ENCODE measurements around the gene SVEP1.

SVEP1 gene

DNA sequence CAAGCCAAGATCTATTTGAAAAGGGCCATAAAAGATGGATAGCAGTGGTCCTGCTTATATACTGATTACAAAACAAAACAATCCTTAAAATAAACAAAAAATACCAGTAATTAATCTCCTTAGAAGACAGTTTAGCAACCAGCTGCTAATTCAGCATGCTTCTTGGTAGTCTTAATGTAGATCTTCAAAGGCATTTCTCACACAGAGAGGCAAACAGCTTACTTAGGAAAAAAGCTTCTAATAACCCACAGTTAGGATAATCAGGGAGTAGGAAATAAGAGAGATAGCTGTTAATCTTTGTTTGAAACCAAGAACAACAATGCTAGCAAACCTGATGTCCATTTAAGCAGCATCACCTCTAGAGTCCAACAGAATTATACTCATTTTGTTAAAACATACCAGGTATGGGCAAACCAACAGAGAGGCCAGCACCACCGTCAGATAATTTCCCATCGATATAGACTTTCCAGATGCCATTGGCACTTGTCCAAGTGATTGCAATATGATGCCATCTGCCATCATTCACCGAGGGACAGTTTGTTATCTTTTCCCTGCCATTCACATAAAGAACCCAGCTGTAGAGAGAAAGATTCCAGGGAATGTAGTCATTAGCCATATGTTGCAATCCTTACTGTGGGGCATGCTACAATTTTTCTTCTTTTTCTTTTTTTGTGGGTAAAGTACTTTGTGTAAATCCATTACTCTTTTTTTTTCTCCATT, 136.2 kb downstream of the SVEP1 start:
- TF ChIP-seq REST (IDR thresholded peaks at IDR 0.05; ENCODE audit: insufficient read depth in 1 of 2, low read depth in 2 of 2, low read length in 2 of 2), result no peak
- no peak for TF ChIP-seq SIN3A (IDR thresholded peaks at IDR 0.05; ENCODE audit: borderline replicate concordance, insufficient read depth, low read length)
- TF ChIP-seq FOXP2 (optimal IDR thresholded peaks at IDR 0.05; ENCODE audit: borderline replicate concordance, extremely low read depth, extremely low read length, insufficient read depth), result no peak
- TF ChIP-seq TAF1 (IDR thresholded peaks at IDR 0.05; ENCODE audit: borderline replicate concordance, insufficient read depth, low read length), result no peak
- TF ChIP-seq POLR2AphosphoS5 (IDR thresholded peaks at IDR 0.05; ENCODE audit: low read depth, low read length), result no peak

- no peak for TF ChIP-seq TAF1 (IDR thresholded peaks at IDR 0.05; ENCODE audit: borderline replicate concordance, insufficient read depth, low read length)
- no peak for TF ChIP-seq FOXP2 (optimal IDR thresholded peaks at IDR 0.05; ENCODE audit: borderline replicate concordance, extremely low read depth, extremely low read length, insufficient read depth)
- TF ChIP-seq SIN3A (IDR thresholded peaks at IDR 0.05; ENCODE audit: borderline replicate concordance, insufficient read depth, low read length), result no peak
- no peak for TF ChIP-seq REST (IDR thresholded peaks at IDR 0.05; ENCODE audit: insufficient read depth in 1 of 2, low read depth in 2 of 2, low read length in 2 of 2)
- TF ChIP-seq POLR2AphosphoS5 (IDR thresholded peaks at IDR 0.05; ENCODE audit: low read depth, low read length), result no peak
Observed at GRCh38 chr9:110440796-110441195, 138.7 kb downstream of the SVEP1 start.

DNA sequence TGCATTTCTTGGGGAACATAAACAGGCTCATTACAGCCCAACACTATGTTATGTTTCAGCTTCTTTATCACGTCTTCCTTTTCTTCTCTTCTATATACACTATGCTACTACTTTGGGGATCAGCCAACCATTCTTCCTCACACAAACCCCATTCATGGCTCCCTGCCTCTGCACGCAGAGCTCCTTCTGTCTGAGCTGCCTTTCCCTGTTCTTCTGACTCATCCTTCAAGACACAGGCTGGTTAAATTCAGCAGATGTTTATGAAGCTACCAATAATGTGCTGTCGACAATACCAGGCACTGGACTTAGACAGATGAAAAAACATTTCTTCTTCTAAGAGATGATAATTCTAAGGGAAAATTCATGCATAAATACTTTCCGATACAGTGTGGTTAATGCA, 139.4 kb downstream of the SVEP1 start:
- no peak for TF ChIP-seq SIN3A (IDR thresholded peaks at IDR 0.05; ENCODE audit: borderline replicate concordance, insufficient read depth, low read length)
- no peak for TF ChIP-seq TAF1 (IDR thresholded peaks at IDR 0.05; ENCODE audit: borderline replicate concordance, insufficient read depth, low read length)
- no peak for TF ChIP-seq REST (IDR thresholded peaks at IDR 0.05; ENCODE audit: insufficient read depth in 1 of 2, low read depth in 2 of 2, low read length in 2 of 2)
- no peak for TF ChIP-seq POLR2AphosphoS5 (IDR thresholded peaks at IDR 0.05; ENCODE audit: low read depth, low read length)
- no peak for TF ChIP-seq FOXP2 (optimal IDR thresholded peaks at IDR 0.05; ENCODE audit: borderline replicate concordance, extremely low read depth, extremely low read length, insufficient read depth)

DNA sequence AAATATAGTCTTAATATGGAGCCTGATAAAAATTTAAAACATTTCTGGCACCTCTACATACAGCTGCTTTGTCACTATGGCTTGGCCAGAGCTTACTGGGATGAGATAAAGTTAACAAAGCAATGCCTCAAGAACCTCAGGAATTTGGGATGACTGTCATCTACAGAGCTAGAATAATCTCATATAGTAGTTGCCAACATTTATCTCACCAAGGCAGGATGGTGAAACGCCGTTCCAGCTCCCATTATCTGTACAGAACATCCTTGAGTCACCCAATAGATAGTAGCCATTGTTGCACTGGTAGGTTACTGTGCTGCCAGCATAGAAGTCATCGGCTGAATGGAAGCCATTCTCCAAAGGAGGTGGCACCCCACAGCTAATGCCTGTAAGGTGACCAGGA, 147.3 kb downstream of the SVEP1 start:
- TF ChIP-seq SIN3A (IDR thresholded peaks at IDR 0.05; ENCODE audit: borderline replicate concordance, insufficient read depth, low read length), result no peak
- no peak for TF ChIP-seq POLR2AphosphoS5 (IDR thresholded peaks at IDR 0.05; ENCODE audit: low read depth, low read length)
- no peak for TF ChIP-seq FOXP2 (optimal IDR thresholded peaks at IDR 0.05; ENCODE audit: borderline replicate concordance, extremely low read depth, extremely low read length, insufficient read depth)
- no peak for TF ChIP-seq TAF1 (IDR thresholded peaks at IDR 0.05; ENCODE audit: borderline replicate concordance, insufficient read depth, low read length)

GRCh38 chr9:110429453-110429852, 150.1 kb downstream of the SVEP1 start:
- TF ChIP-seq SIN3A (IDR thresholded peaks at IDR 0.05; ENCODE audit: borderline replicate concordance, insufficient read depth, low read length) (no peak), POLR2AphosphoS5 (IDR thresholded peaks at IDR 0.05; ENCODE audit: low read depth, low read length) (no peak), FOXP2 (optimal IDR thresholded peaks at IDR 0.05; ENCODE audit: borderline replicate concordance, extremely low read depth, extremely low read length, insufficient read depth) (no peak), TAF1 (IDR thresholded peaks at IDR 0.05; ENCODE audit: borderline replicate concordance, insufficient read depth, low read length) (no peak), REST (IDR thresholded peaks at IDR 0.05; ENCODE audit: insufficient read depth in 1 of 2, low read depth in 2 of 2, low read length in 2 of 2) (no peak)
